HepG2 (cell line): Measurements from ENCODE around the gene B3GNT2. TPM values are rescaled to one million over a fixed set of nuclear protein-coding genes. Genes with fewer than 3 reads are reported as not detected.

Source experiments
- BCL6 ChIP-seq: IDR thresholded peaks from 2 replicates; pipeline ENCODE4 v1.6.1; 2016; ENCODE audit warnings: missing genetic modification reagents, missing compliant biosample characterization
- CCDC6 ChIP-seq: sonication (generic); formaldehyde crosslinking; IDR thresholded peaks from 2 replicates; pipeline ENCODE4 v1.8.1; 2022; ENCODE audit warnings: mild to moderate bottlenecking, missing genetic modification reagents, moderate library complexity
- HOXA9 ChIP-seq: sonication (generic); formaldehyde crosslinking; IDR thresholded peaks from 2 replicates; pipeline ENCODE4 v1.8.1; 2022; ENCODE audit warnings: missing genetic modification reagents, mild to moderate bottlenecking, moderate library complexity, borderline replicate concordance
- NFYB ChIP-seq: sonication (generic); formaldehyde crosslinking; IDR thresholded peaks from 2 replicates; pipeline ENCODE4 v1.4.0; 2020; ENCODE audit warnings: missing genetic modification reagents
- RAD21 ChIP-seq: fragments of 450-650 bp; formaldehyde crosslinking; IDR thresholded peaks from 2 replicates; pipeline ENCODE4 v1.5.0; 2020; ENCODE audit warnings: mild to moderate bottlenecking
- RXRB ChIP-seq: IDR thresholded peaks from 2 replicates; pipeline ENCODE4 v1.6.1; 2016; ENCODE audit warnings: borderline replicate concordance, missing genetic modification reagents, missing compliant biosample characterization
- SALL2 ChIP-seq: sonication (generic); formaldehyde crosslinking; IDR thresholded peaks from 2 replicates; pipeline ENCODE4 v1.8.1; 2023; ENCODE audit warnings: mild to moderate bottlenecking, missing genetic modification reagents, inconsistent platforms
- SNAI1 ChIP-seq: sonication (generic); formaldehyde crosslinking; IDR thresholded peaks from 2 replicates; pipeline ENCODE4 v1.5.0; 2020; ENCODE audit warnings: mild to moderate bottlenecking, missing genetic modification reagents, borderline replicate concordance
- SPEN ChIP-seq: sonication (generic); formaldehyde crosslinking; IDR thresholded peaks from 2 replicates; pipeline ENCODE4 v1.5.1; 2020; ENCODE audit warnings: low read depth, mild to moderate bottlenecking, missing genetic modification reagents
- TCF7 ChIP-seq: sonication (generic); IDR thresholded peaks from 2 replicates; pipeline ENCODE4 v1.6.1; 2016; ENCODE audit warnings: antibody characterized with exemption, low read depth
- YY1 ChIP-seq: IDR thresholded peaks from 2 replicates; pipeline ENCODE4 v1.6.1; 2011; ENCODE audit warnings: low read length, low read depth, moderate library complexity, mild to moderate bottlenecking; ENCODE audit not compliant: insufficient read depth, insufficient replicate concordance
- ZNF274 ChIP-seq: sonication (generic); formaldehyde crosslinking; IDR thresholded peaks from 2 replicates; pipeline ENCODE4 v1.5.1; 2020; ENCODE audit warnings: mild to moderate bottlenecking, missing genetic modification reagents
- ZNF30 ChIP-seq: sonication (generic); formaldehyde crosslinking; IDR thresholded peaks from 2 replicates; pipeline ENCODE4 v1.5.0; 2020; ENCODE audit warnings: mild to moderate bottlenecking, missing genetic modification reagents
- ZNF317 ChIP-seq: sonication (generic); formaldehyde crosslinking; IDR thresholded peaks from 2 replicates; pipeline ENCODE4 v1.5.0; 2020; ENCODE audit warnings: mild to moderate bottlenecking, missing genetic modification reagents
- ZNF431 ChIP-seq: sonication (generic); formaldehyde crosslinking; IDR thresholded peaks from 2 replicates; pipeline ENCODE4 v1.9.0; 2022; ENCODE audit warnings: missing genetic modification reagents, low read depth, mild to moderate bottlenecking, borderline replicate concordance
- ZNF737 ChIP-seq: sonication (generic); formaldehyde crosslinking; IDR thresholded peaks from 2 replicates; pipeline ENCODE4 v1.5.0; 2020; ENCODE audit warnings: missing genetic modification reagents, mild to moderate bottlenecking, borderline replicate concordance
- polyA plus RNA-seq, 8 experiments: library from polyadenylated mRNA; depleted of rRNA in 3 of 8; stranded (reverse) in 7 of 8; unstranded in 1 of 8; fragments of >200 nt; fragmentation: Illumina TruSeq in 4 of 8; extraction: Trizol in 4 of 8; gene quantifications; 2 replicates each; pipeline versions ENCODE4 v1.2.1 to v1.2.3, GENCODE V29; 2011 to 2016; ENCODE audit warnings: low read depth in 4 of 8, missing spikeins in 1 of 8, mixed read lengths in 1 of 8; ENCODE audit not compliant: insufficient read depth in 1 of 8
- total RNA-seq, 5 experiments: library from RNA; depleted of rRNA; stranded (reverse); fragments of >200 nt; fragmentation: Illumina TruSeq; extraction: Trizol; gene quantifications; 2 replicates each; pipeline ENCODE4 v1.2.3, GENCODE V29; 2016; ENCODE audit warnings: low read depth in 1 of 5
- TF ChIP-seq, protein P1 (sequence below): sonication (generic); formaldehyde crosslinking; IDR thresholded peaks from 2 replicates; pipeline ENCODE4 v1.4.0; 2020; ENCODE audit warnings: mild to moderate bottlenecking, missing genetic modification reagents
- TF ChIP-seq, protein P2 (sequence below), 2 experiments: sonication (generic) in 1 of 2; formaldehyde crosslinking in 1 of 2; IDR thresholded peaks; 2 replicates each; pipeline versions ENCODE4 v1.5.1 to v1.6.1; 2011 to 2020; ENCODE audit warnings: borderline replicate concordance in 1 of 2, low read depth in 1 of 2, low read length in 1 of 2, mild to moderate bottlenecking in 1 of 2, missing genetic modification reagents in 1 of 2, moderate library complexity in 1 of 2
- TF ChIP-seq, protein P3 (sequence below): sonication (generic); formaldehyde crosslinking; IDR thresholded peaks from 2 replicates; pipeline ENCODE4 v1.5.1; 2020; ENCODE audit warnings: mild to moderate bottlenecking, missing genetic modification reagents, moderate library complexity
- TF ChIP-seq, protein P4 (sequence below): sonication (generic); formaldehyde crosslinking; IDR thresholded peaks from 2 replicates; pipeline ENCODE4 v1.4.0; 2020; ENCODE audit warnings: missing genetic modification reagents

The B3GNT2 gene
- total and polyA plus RNA-seq, 2 of the 13 experiments (the other 11 are each of a cell fraction or from before 2014, with no cell fraction given) = 26.3 to 28.5 TPM

DNA sequence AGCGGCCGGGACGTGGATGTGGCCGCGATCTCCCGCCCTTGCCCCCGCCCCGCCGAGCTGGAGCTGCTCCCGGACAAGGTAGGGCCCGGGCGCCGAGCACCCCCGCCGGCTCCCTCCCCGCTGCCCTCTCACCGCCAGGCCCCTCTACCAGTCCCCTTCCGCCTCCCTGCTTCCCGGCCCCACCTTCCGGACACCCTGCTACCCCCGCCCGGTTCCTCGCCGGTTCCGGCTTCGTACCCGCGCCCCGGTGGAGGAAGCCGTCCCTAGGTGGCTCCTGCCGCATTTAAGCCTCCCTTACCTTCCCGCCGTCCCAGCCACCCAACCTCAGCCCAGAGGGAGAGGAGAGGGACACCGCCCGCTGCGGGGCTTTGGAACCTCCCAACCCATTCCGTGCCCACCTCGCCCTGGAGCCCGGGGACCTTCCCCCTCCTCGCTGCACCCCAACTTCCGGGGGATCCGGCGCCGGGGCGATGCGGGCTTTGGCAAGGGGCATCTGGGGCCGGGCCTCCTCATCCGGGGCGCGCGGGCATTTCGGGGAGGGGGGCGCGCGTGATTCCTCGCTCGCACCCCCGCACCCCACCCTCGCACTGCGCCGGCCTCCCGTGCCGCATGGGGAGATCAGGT, 475 bp downstream of the B3GNT2 start (continued):
- TF ChIP-seq, protein P1, sequence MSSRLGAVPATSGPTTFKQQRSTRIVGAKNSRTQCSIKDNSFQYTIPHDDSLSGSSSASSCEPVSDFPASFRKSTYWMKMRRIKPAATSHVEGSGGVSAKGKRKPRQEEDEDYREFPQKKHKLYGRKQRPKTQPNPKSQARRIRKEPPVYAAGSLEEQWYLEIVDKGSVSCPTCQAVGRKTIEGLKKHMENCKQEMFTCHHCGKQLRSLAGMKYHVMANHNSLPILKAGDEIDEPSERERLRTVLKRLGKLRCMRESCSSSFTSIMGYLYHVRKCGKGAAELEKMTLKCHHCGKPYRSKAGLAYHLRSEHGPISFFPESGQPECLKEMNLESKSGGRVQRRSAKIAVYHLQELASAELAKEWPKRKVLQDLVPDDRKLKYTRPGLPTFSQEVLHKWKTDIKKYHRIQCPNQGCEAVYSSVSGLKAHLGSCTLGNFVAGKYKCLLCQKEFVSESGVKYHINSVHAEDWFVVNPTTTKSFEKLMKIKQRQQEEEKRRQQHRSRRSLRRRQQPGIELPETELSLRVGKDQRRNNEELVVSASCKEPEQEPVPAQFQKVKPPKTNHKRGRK (CRISPR knock-in tag) = no peak
- TF ChIP-seq ZNF431 (CRISPR knock-in tag) (peak; percentile 82; the same call in 1 of the 2 replicates), SPEN (peak; percentile 39), ZNF317 (CRISPR knock-in tag) (peak; percentile 79), TCF7 (0 out of 2 replicates have a peak, but pooled peaks have one; percentile 10), SALL2 (CRISPR knock-in tag) (peak; percentile 64; the same call in 1 of the 2 replicates), ZNF274 (CRISPR knock-in tag) (peak; percentile 57; the same call in 1 of the 2 replicates), SNAI1 (CRISPR knock-in tag) (peak; percentile 91; the same call in 1 of the 2 replicates), RXRB (CRISPR knock-in tag) (peak; percentile 42; the same call in 1 of the 2 replicates), RAD21 (CRISPR knock-in tag) (0 out of 2 replicates have a peak, but pooled peaks have one; percentile 1), CCDC6 (CRISPR knock-in tag) (0 out of 2 replicates have a peak, but pooled peaks have one; percentile 7), ZNF737 (CRISPR knock-in tag) (0 out of 2 replicates have a peak, but pooled peaks have one; percentile 44), NFYB (no peak), YY1 (peak; percentile 3), ZNF30 (no peak), HOXA9 (CRISPR knock-in tag) (0 out of 2 replicates have a peak, but pooled peaks have one; percentile 35), BCL6 (CRISPR knock-in tag) (no peak)
- TF ChIP-seq, protein P2, sequence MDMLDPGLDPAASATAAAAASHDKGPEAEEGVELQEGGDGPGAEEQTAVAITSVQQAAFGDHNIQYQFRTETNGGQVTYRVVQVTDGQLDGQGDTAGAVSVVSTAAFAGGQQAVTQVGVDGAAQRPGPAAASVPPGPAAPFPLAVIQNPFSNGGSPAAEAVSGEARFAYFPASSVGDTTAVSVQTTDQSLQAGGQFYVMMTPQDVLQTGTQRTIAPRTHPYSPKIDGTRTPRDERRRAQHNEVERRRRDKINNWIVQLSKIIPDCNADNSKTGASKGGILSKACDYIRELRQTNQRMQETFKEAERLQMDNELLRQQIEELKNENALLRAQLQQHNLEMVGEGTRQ (IDR thresholded peaks at IDR 0.05; ENCODE audit: low read depth, low read length) = no peak
- TF ChIP-seq, protein P2 (CRISPR knock-in tag; IDR thresholded peaks at IDR 0.05; ENCODE audit: borderline replicate concordance) = no peak
- TF ChIP-seq, protein P3, sequence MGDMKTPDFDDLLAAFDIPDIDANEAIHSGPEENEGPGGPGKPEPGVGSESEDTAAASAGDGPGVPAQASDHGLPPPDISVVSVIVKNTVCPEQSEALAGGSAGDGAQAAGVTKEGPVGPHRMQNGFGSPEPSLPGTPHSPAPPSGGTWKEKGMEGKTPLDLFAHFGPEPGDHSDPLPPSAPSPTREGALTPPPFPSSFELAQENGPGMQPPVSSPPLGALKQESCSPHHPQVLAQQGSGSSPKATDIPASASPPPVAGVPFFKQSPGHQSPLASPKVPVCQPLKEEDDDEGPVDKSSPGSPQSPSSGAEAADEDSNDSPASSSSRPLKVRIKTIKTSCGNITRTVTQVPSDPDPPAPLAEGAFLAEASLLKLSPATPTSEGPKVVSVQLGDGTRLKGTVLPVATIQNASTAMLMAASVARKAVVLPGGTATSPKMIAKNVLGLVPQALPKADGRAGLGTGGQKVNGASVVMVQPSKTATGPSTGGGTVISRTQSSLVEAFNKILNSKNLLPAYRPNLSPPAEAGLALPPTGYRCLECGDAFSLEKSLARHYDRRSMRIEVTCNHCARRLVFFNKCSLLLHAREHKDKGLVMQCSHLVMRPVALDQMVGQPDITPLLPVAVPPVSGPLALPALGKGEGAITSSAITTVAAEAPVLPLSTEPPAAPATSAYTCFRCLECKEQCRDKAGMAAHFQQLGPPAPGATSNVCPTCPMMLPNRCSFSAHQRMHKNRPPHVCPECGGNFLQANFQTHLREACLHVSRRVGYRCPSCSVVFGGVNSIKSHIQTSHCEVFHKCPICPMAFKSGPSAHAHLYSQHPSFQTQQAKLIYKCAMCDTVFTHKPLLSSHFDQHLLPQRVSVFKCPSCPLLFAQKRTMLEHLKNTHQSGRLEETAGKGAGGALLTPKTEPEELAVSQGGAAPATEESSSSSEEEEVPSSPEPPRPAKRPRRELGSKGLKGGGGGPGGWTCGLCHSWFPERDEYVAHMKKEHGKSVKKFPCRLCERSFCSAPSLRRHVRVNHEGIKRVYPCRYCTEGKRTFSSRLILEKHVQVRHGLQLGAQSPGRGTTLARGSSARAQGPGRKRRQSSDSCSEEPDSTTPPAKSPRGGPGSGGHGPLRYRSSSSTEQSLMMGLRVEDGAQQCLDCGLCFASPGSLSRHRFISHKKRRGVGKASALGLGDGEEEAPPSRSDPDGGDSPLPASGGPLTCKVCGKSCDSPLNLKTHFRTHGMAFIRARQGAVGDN = peak; percentile 55
- TF ChIP-seq, protein P4, sequence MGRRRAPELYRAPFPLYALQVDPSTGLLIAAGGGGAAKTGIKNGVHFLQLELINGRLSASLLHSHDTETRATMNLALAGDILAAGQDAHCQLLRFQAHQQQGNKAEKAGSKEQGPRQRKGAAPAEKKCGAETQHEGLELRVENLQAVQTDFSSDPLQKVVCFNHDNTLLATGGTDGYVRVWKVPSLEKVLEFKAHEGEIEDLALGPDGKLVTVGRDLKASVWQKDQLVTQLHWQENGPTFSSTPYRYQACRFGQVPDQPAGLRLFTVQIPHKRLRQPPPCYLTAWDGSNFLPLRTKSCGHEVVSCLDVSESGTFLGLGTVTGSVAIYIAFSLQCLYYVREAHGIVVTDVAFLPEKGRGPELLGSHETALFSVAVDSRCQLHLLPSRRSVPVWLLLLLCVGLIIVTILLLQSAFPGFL (CRISPR knock-in tag) = no peak
